ENCODE measurements around the gene TRPV3. TPM values are rescaled to one million over a fixed set of nuclear protein-coding genes. Genes with fewer than 3 reads are reported as not detected.

TRPV3 gene
- total RNA-seq, 3 donors from 2014 or later (not counting 1 experiment from before 2014, with no cell fraction given): 5.6 to 10.3 (median 7.6) TPM

DNA sequence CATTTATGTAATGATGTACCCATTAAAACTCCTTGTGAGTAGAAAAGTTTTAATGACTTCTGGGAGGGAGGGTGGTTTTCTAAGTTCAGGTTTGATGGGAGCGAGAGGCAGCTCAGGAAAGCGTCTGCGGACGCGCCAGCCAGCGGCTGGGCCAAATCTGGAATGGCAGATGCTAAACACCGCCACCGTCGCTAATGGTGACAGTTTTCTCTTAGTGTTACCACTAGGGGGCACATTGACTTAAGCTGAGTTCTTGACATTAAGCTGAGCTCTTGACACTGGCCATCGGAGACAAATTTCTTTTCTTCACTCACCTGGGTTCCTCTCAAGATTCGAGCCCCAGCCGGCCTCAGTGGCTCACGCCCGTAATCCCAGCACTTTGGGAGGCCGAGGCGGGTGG lies 44.9 kb upstream of the TRPV3 start:
- intact Hi-C loops (cut with micrococcal nuclease): no loop called here
- H3K4me3 Mint-ChIP-seq: no peak overlapping the region
- ATAC-seq: no peak

GRCh38 chr17:3600529-3601205 lies 43.1 kb upstream of the TRPV3 start:
- WGBS (ENCODE audit: insufficient coverage): 95% methylated on average over 15 of the region's 15 CpGs
- intact Hi-C loops (cut with micrococcal nuclease): no loop called here
- H3K4me3 Mint-ChIP-seq: no peak overlapping the region

More for the DNA sequence above, 44.9 kb upstream of the TRPV3 start:
- no peaks in the 10 kb centered on the region for H3K4me1 ChIP-seq (ENCODE audit: control insufficient read depth, insufficient read depth, low read length)
- H3K36me3 ChIP-seq (ENCODE audit: control insufficient read depth, insufficient read depth, low read length): no peaks in the 10 kb centered on the region
- TF ChIP-seq, protein P1, sequence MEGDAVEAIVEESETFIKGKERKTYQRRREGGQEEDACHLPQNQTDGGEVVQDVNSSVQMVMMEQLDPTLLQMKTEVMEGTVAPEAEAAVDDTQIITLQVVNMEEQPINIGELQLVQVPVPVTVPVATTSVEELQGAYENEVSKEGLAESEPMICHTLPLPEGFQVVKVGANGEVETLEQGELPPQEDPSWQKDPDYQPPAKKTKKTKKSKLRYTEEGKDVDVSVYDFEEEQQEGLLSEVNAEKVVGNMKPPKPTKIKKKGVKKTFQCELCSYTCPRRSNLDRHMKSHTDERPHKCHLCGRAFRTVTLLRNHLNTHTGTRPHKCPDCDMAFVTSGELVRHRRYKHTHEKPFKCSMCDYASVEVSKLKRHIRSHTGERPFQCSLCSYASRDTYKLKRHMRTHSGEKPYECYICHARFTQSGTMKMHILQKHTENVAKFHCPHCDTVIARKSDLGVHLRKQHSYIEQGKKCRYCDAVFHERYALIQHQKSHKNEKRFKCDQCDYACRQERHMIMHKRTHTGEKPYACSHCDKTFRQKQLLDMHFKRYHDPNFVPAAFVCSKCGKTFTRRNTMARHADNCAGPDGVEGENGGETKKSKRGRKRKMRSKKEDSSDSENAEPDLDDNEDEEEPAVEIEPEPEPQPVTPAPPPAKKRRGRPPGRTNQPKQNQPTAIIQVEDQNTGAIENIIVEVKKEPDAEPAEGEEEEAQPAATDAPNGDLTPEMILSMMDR (IDR thresholded peaks at IDR 0.05): peak; percentile 23
- H3K9me3 Mint-ChIP-seq: no peaks in the 10 kb centered on the region
- no peak overlapping the region for H3K27ac ChIP-seq (ENCODE audit: low read length)
- H3K4me3 ChIP-seq (ENCODE audit: low read length): no peak overlapping the region
- no peaks in the 10 kb centered on the region for H3K9me3 ChIP-seq (ENCODE audit: control insufficient read depth, insufficient read depth, low read length)
- peak in 1 of 2 donors; percentile 40 for DNase-seq
- H3K27ac Mint-ChIP-seq: no peak overlapping the region
- no peaks in the 10 kb centered on the region for H3K4me1 Mint-ChIP-seq
- H3K36me3 Mint-ChIP-seq: no peaks in the 10 kb centered on the region
- no peaks in the 10 kb centered on the region for H3K27me3 ChIP-seq (ENCODE audit: control insufficient read depth, insufficient read depth, low read length)
- H3K27me3 Mint-ChIP-seq (ENCODE audit: low read depth in 2 of 2): no peaks in the 10 kb centered on the region
- WGBS (ENCODE audit: insufficient coverage): 88% methylated on average over 16 of the region's 16 CpGs

GRCh38 chr17:3598078-3598477 lies 40.5 kb upstream of the TRPV3 start:
- Histone ChIP-seq H3K4me1 (ENCODE audit: control insufficient read depth, insufficient read depth, low read length) (no peaks in the 10 kb centered on the region), H3K27me3 (ENCODE audit: control insufficient read depth, insufficient read depth, low read length) (no peaks in the 10 kb centered on the region), H3K36me3 (ENCODE audit: control insufficient read depth, insufficient read depth, low read length) (no peaks in the 10 kb centered on the region), H3K27ac (ENCODE audit: low read length) (no peak overlapping the region), H3K9me3 (ENCODE audit: control insufficient read depth, insufficient read depth, low read length) (no peaks in the 10 kb centered on the region), H3K4me3 (ENCODE audit: low read length) (no peak overlapping the region)
- Mint-ChIP-seq H3K27me3 (ENCODE audit: low read depth in 2 of 2) (no peaks in the 10 kb centered on the region), H3K4me3 (no peak overlapping the region), H3K9me3 (no peaks in the 10 kb centered on the region), H3K27ac (no peak overlapping the region), H3K4me1 (no peaks in the 10 kb centered on the region), H3K36me3 (no peaks in the 10 kb centered on the region)
- TF ChIP-seq, protein P1 (IDR thresholded peaks at IDR 0.05): no peak
- intact Hi-C loops (cut with micrococcal nuclease): no loop called here
- ATAC-seq (no peak), DNase-seq (no peak)
- WGBS (ENCODE audit: insufficient coverage): 90% methylated on average over 13 of the region's 13 CpGs

More at GRCh38 chr17:3600529-3601205, 43.1 kb upstream of the TRPV3 start:
- Mint-ChIP-seq H3K9me3 (no peaks in the 10 kb centered on the region), H3K36me3 (no peaks in the 10 kb centered on the region), H3K4me1 (no peaks in the 10 kb centered on the region), H3K27me3 (ENCODE audit: low read depth in 2 of 2) (no peaks in the 10 kb centered on the region), H3K27ac (no peak overlapping the region)
- TF ChIP-seq, protein P1 (IDR thresholded peaks at IDR 0.05): no peak
- H3K27ac ChIP-seq (ENCODE audit: low read length): no peak overlapping the region
- no peaks in the 10 kb centered on the region for H3K9me3 ChIP-seq (ENCODE audit: control insufficient read depth, insufficient read depth, low read length)
- no peaks in the 10 kb centered on the region for H3K36me3 ChIP-seq (ENCODE audit: control insufficient read depth, insufficient read depth, low read length)
- no peaks in the 10 kb centered on the region for H3K27me3 ChIP-seq (ENCODE audit: control insufficient read depth, insufficient read depth, low read length)
- ATAC-seq (no peak), DNase-seq (no peak)
- H3K4me3 ChIP-seq (ENCODE audit: low read length): no peak overlapping the region
- H3K4me1 ChIP-seq (ENCODE audit: control insufficient read depth, insufficient read depth, low read length): no peaks in the 10 kb centered on the region

Data from natural killer cell (primary cell).